WTC11 (cell line): ENCODE results near the gene FAM118B. TPM values are rescaled to one million over a fixed set of nuclear protein-coding genes. Genes with fewer than 3 reads are reported as not detected.
A peak's percentile ranks its signal among the peaks of the same experiment; 100 is the strongest.

ENCODE experiments used
- ATAC-seq: fragments of 200-7000 bp; cut with Tn5 transposase; 2 replicates; pipeline ENCODE4 v1.10.0; 2021; ENCODE audit warnings: mild to moderate bottlenecking, moderate library complexity
- CTCF ChIA-PET: fragments of 300-600 bp; sonication (Branson Sonifier 250); formaldehyde crosslinking; loops from one replicate; lab custom pipeline; 2021; ENCODE audit warnings: antibody characterized with exemption; lab: Charles Lee
- POLR2A ChIA-PET: fragments of 350-600 bp; sonication (Branson Sonifier 250); formaldehyde crosslinking; loops from one replicate; lab custom pipeline; 2021; ENCODE audit warnings: antibody characterized with exemption; lab: Charles Lee
- DNase-seq: peaks from one replicate; pipeline ENCODE4 v3.0.0; 2021; ENCODE audit warnings: low spot score
- H3K27ac Mint-ChIP-seq: 2 replicates; pipeline ENCODE4 v1.8.0; 2021; ENCODE audit warnings: mixed read lengths
- H3K27me3 Mint-ChIP-seq: 2 replicates; pipeline ENCODE4 v1.8.0; 2021; ENCODE audit warnings: low read depth, mild to moderate bottlenecking, moderate library complexity, mixed read lengths
- H3K36me3 Mint-ChIP-seq: 2 replicates; pipeline ENCODE4 v1.8.0; 2021; ENCODE audit warnings: mixed read lengths
- H3K4me1 Mint-ChIP-seq: 2 replicates; pipeline ENCODE4 v1.8.0; 2022; ENCODE audit warnings: mixed read lengths
- H3K4me3 Mint-ChIP-seq: 2 replicates; pipeline ENCODE4 v1.8.0; 2021; ENCODE audit warnings: mild to moderate bottlenecking, moderate library complexity, mixed read lengths
- H3K9me3 Mint-ChIP-seq: 2 replicates; pipeline ENCODE4 v1.8.0; 2021; ENCODE audit warnings: mixed read lengths
- ARID4B ChIP-seq: sonication (generic); formaldehyde crosslinking; IDR thresholded peaks from 2 replicates; pipeline ENCODE4 v1.8.0; 2023; ENCODE audit warnings: missing genetic modification reagents, mild to moderate bottlenecking, borderline replicate concordance
- ATF6 ChIP-seq: sonication (generic); formaldehyde crosslinking; IDR thresholded peaks from 2 replicates; pipeline ENCODE4 v1.8.1; 2023; ENCODE audit warnings: mild to moderate bottlenecking, missing genetic modification reagents
- E2F1 ChIP-seq: sonication (generic); formaldehyde crosslinking; IDR thresholded peaks from 2 replicates; pipeline ENCODE4 v1.8.0; 2022; ENCODE audit warnings: mild to moderate bottlenecking, missing genetic modification reagents
- E2F5 ChIP-seq: sonication (generic); formaldehyde crosslinking; IDR thresholded peaks from 2 replicates; pipeline ENCODE4 v1.8.1; 2022; ENCODE audit warnings: mild to moderate bottlenecking, moderate library complexity, missing genetic modification reagents
- FOXJ3 ChIP-seq: sonication (generic); formaldehyde crosslinking; IDR thresholded peaks from 2 replicates; pipeline ENCODE4 v1.9.0; 2021; ENCODE audit warnings: missing genetic modification reagents, mild to moderate bottlenecking, borderline replicate concordance
- MLX ChIP-seq: sonication (generic); formaldehyde crosslinking; IDR thresholded peaks from 2 replicates; pipeline ENCODE4 v1.8.1; 2023; ENCODE audit warnings: mild to moderate bottlenecking, missing genetic modification reagents, moderate library complexity
- NFYB ChIP-seq: sonication (generic); formaldehyde crosslinking; conservative IDR thresholded peaks from 2 replicates; pipeline ENCODE4 v1.8.0; 2022; ENCODE audit warnings: low read depth, missing genetic modification reagents
- NR3C1 ChIP-seq: sonication (generic); formaldehyde crosslinking; conservative IDR thresholded peaks from 2 replicates; pipeline ENCODE4 v1.8.1; 2023; ENCODE audit warnings: low read depth, mild to moderate bottlenecking, missing genetic modification reagents
- OVOL2 ChIP-seq: fragments of 250-450 bp; sonication (Bioruptor Pico); IDR thresholded peaks from 2 replicates; pipeline ENCODE4 v1.9.0; 2021; ENCODE audit warnings: mild to moderate bottlenecking, borderline replicate concordance
- SOX15 ChIP-seq: fragments of 250-450 bp; sonication (Bioruptor Pico); IDR thresholded peaks from 2 replicates; pipeline ENCODE4 v1.9.0; 2021; ENCODE audit warnings: mild to moderate bottlenecking
- TP53 ChIP-seq: sonication (generic); formaldehyde crosslinking; IDR thresholded peaks from 2 replicates; pipeline ENCODE4 v1.8.1; 2023; ENCODE audit warnings: mild to moderate bottlenecking, missing genetic modification reagents
- ZNF281 ChIP-seq: sonication (generic); formaldehyde crosslinking; IDR thresholded peaks from 2 replicates; pipeline ENCODE4 v1.8.0; 2023; ENCODE audit warnings: mild to moderate bottlenecking, missing genetic modification reagents
- ZNF425 ChIP-seq: fragments of 250-450 bp; sonication (Bioruptor Pico); conservative IDR thresholded peaks from 2 replicates; pipeline ENCODE4 v1.9.0; 2021; ENCODE audit warnings: mild to moderate bottlenecking
- total RNA-seq: library from RNA; stranded (reverse); gene quantifications from 3 replicates; pipeline ENCODE4 v1.2.3, GENCODE V29; 2021

Gene FAM118B
- total RNA-seq, 1 experiment from 2014 or later = 35.3 TPM

- TF ChIP-seq ATF6 = no peak
- TF ChIP-seq TP53 (CRISPR knock-in tag) = no peak
- no peak for TF ChIP-seq ZNF281
- TF ChIP-seq OVOL2 (CRISPR knock-in tag) = no peak
Observed at GRCh38 chr11:126281666-126282175, 70.1 kb downstream of the FAM118B start (continued).

- H3K4me3 Mint-ChIP-seq = peak overlapping the region; percentile 88
- TF ChIP-seq E2F5 (CRISPR knock-in tag) (0 out of 2 replicates have a peak, but pooled peaks have one; percentile 19), FOXJ3 (no peak)
- TF ChIP-seq, all 79 proteins: peak for 1
- peaks cover 11% of the 10 kb centered on the region for H3K36me3 Mint-ChIP-seq
- H3K4me1 Mint-ChIP-seq = peaks cover 14% of the 10 kb centered on the region
- H3K9me3 Mint-ChIP-seq = no peaks in the 10 kb centered on the region
- ATAC-seq (peak; percentile 73), DNase-seq (peak; percentile 57)
- H3K27me3 Mint-ChIP-seq = peaks cover 30% of the 10 kb centered on the region
- ChIA-PET CTCF (interaction anchor here (1.8 kb wide), 1 partner anchor 11 kb away, joined by 6 read pairs; no protein-coding TSS in a partner anchor), POLR2A (interaction anchor here (0.6 kb wide), 1 partner anchor 827 kb away, joined by 4 read pairs; no protein-coding TSS in a partner anchor)
- H3K27ac Mint-ChIP-seq = no peak overlapping the region
Observed at GRCh38 chr11:126282361-126282735, 70.8 kb downstream of the FAM118B start.

GRCh38 chr11:126282736-126283591 is 71.4 kb downstream of the FAM118B start, which contains the start of gene TIRAP:
TSS of gene TIRAP (plus strand) at chr11:126283093. CDS start at chr11:126290895, 7,802 bp downstream.
- H3K4me3 Mint-ChIP-seq = peak within 1 kb of the TSS; percentile 96
- peaks cover 30% of the 10 kb centered on the region for H3K27me3 Mint-ChIP-seq
- peaks cover 14% of the 10 kb centered on the region for H3K4me1 Mint-ChIP-seq
- peak; percentile 44 for DNase-seq
- peak; percentile 57 for ATAC-seq
- H3K9me3 Mint-ChIP-seq = no peaks in the 10 kb centered on the region
- peaks cover 5% of the 10 kb centered on the region for H3K36me3 Mint-ChIP-seq
- H3K27ac Mint-ChIP-seq = peak within 1 kb of the TSS; percentile 83; the same call in 1 of the 2 replicates
- ChIA-PET POLR2A (interaction anchor here (0.6 kb wide), 1 partner anchor 826 kb away, joined by 4 read pairs; no protein-coding TSS in a partner anchor), CTCF (interaction anchor here (1.0 to 1.8 kb wide), 2 partner anchors 10 to 28 kb away, joined by 3 to 6 read pairs; no protein-coding TSS in a partner anchor)
- TF ChIP-seq E2F5 (CRISPR knock-in tag) (peak; percentile 7; the same call in 1 of the 2 replicates), ARID4B (CRISPR knock-in tag) (0 out of 2 replicates have a peak, but pooled peaks have one; percentile 11), SOX15 (CRISPR knock-in tag) (no peak), NFYB (CRISPR knock-in tag) (no peak), NR3C1 (CRISPR knock-in tag) (0 out of 2 replicates have a peak, but pooled peaks have one; percentile 53), E2F1 (no peak), ZNF425 (CRISPR knock-in tag) (0 out of 2 replicates have a peak, but pooled peaks have one; percentile 27), MLX (no peak)
